ENCODE results near the gene IGF2BP3. TPM values are rescaled to one million over a fixed set of nuclear protein-coding genes. Genes with fewer than 3 reads are reported as not detected.
A peak's percentile ranks its signal among the peaks of the same experiment; 100 is the strongest.

Gene IGF2BP3
- total RNA-seq, 3 donors from 2014 or later: 0.59 to 3.5 TPM; not detected in 1

GRCh38 chr7:23473844-23474093, 3.5 kb upstream of the IGF2BP3 start:
- Histone ChIP-seq H3K4me3 (peak overlapping the region in 2 of 3 donors; percentile 18 to 48), H3K27me3 (peaks cover 24 to 100% of the 10 kb centered on the region in 2 donors)

GRCh38 chr7:23472956-23473843, 2.9 kb upstream of the IGF2BP3 start:
- H3K27ac ChIP-seq: no peak overlapping the region
- TF ChIP-seq POLR2A (IDR thresholded peaks at IDR 0.05): no peak
- no peak for TF ChIP-seq POLR2AphosphoS5 (IDR thresholded peaks at IDR 0.05)
- TF ChIP-seq CTCF (IDR thresholded peaks at IDR 0.05): no peak

More at GRCh38 chr7:23473844-23474093, 3.5 kb upstream of the IGF2BP3 start:
- no peak for DNase-seq (ENCODE audit: low spot score in 2 of 2)
- Histone ChIP-seq H3K9me3 (peaks cover 0 to 6% of the 10 kb centered on the region in 2 donors), H3K4me1 (peaks cover 9 to 11% of the 10 kb centered on the region in 2 donors), H3K36me3 (no peaks in the 10 kb centered on the region), H3K27ac (no peak overlapping the region)
- TF ChIP-seq POLR2A (IDR thresholded peaks at IDR 0.05) (no peak), CTCF (IDR thresholded peaks at IDR 0.05) (no peak), POLR2AphosphoS5 (IDR thresholded peaks at IDR 0.05) (no peak)
- intact Hi-C loops (cut with DNase I; ENCODE audit: low total_unique reads): no loop called here

GRCh38 chr7:23472556-23472955, 2.3 kb upstream of the IGF2BP3 start:
- H3K36me3 ChIP-seq: no peaks in the 10 kb centered on the region
- peaks cover 0 to 6% of the 10 kb centered on the region in 2 donors for H3K9me3 ChIP-seq
- H3K27ac ChIP-seq: no peak overlapping the region
- intact Hi-C loops (cut with DNase I; ENCODE audit: low total_unique reads): no loop called here
- DNase-seq (ENCODE audit: low spot score in 2 of 2): no peak
- TF ChIP-seq CTCF (IDR thresholded peaks at IDR 0.05) (no peak), POLR2A (IDR thresholded peaks at IDR 0.05) (no peak), POLR2AphosphoS5 (IDR thresholded peaks at IDR 0.05) (no peak)
- no peak overlapping the region for H3K4me3 ChIP-seq
- peaks cover 28 to 100% of the 10 kb centered on the region in 2 donors for H3K27me3 ChIP-seq
- peaks cover 9 to 13% of the 10 kb centered on the region in 2 donors for H3K4me1 ChIP-seq

More at GRCh38 chr7:23472956-23473843, 2.9 kb upstream of the IGF2BP3 start:
- Histone ChIP-seq H3K4me3 (no peak overlapping the region), H3K9me3 (peaks cover 0 to 6% of the 10 kb centered on the region in 2 donors), H3K36me3 (no peaks in the 10 kb centered on the region), H3K27me3 (peaks cover 28 to 100% of the 10 kb centered on the region in 2 donors), H3K4me1 (peaks cover 9 to 13% of the 10 kb centered on the region in 2 donors)
- DNase-seq (ENCODE audit: low spot score in 2 of 2): no peak
- intact Hi-C loops (cut with DNase I; ENCODE audit: low total_unique reads): no loop called here

- Histone ChIP-seq H3K27ac (no peak overlapping the region), H3K27me3 (peaks cover 28 to 100% of the 10 kb centered on the region in 2 donors), H3K4me3 (no peak overlapping the region), H3K36me3 (no peaks in the 10 kb centered on the region), H3K9me3 (peaks cover 0 to 6% of the 10 kb centered on the region in 2 donors), H3K4me1 (peaks cover 9 to 13% of the 10 kb centered on the region in 2 donors)
- TF ChIP-seq POLR2A (IDR thresholded peaks at IDR 0.05): no peak
- no peak for TF ChIP-seq CTCF (IDR thresholded peaks at IDR 0.05)
- no peak for TF ChIP-seq POLR2AphosphoS5 (IDR thresholded peaks at IDR 0.05)
- intact Hi-C loops (cut with DNase I; ENCODE audit: low total_unique reads): no loop called here
- DNase-seq (ENCODE audit: low spot score in 2 of 2): no peak
Observed at GRCh38 chr7:23472046-23472445, 1.8 kb upstream of the IGF2BP3 start.

Data from breast epithelium (tissue), 4 donors.